Fibroblast of peridontal ligament (primary cell): ENCODE data around the gene SRCAP.
"Not testable (repeated sequence)": the region's sequence is repeated elsewhere in the genome, so short reads cannot be mapped to it uniquely, and the experiment has no call there.

Source experiments
- DNase-seq: peaks from one replicate; pipeline ENCODE4 v3.0.0-alpha.2; 2010; ENCODE audit errors: extremely low read depth

SRCAP gene

GRCh38 chr16:30698139-30698815 lies 694 bp upstream of the SRCAP start:
- peak; percentile 95 for DNase-seq

- DNase-seq, result no peak
Observed at GRCh38 chr16:30699615-30700099, 686 bp downstream of the SRCAP start.

GRCh38 chr16:30700491-30700890 lies 1.5 kb downstream of the SRCAP start:
- no peak for DNase-seq

GRCh38 chr16:30700971-30701370 lies 2.0 kb downstream of the SRCAP start:
- DNase-seq, result no peak

- not testable (repeated sequence) for DNase-seq
Observed at GRCh38 chr16:30703071-30703470, 4.1 kb downstream of the SRCAP start.

- DNase-seq, result no peak
Observed at GRCh38 chr16:30703971-30704370, 5.0 kb downstream of the SRCAP start.

GRCh38 chr16:30706046-30706445 lies 7.1 kb downstream of the SRCAP start:
- no peak for DNase-seq

- no peak for DNase-seq
Observed at GRCh38 chr16:30710971-30711370, 12.0 kb downstream of the SRCAP start.

- no peak for DNase-seq
Observed at GRCh38 chr16:30711712-30712111, 12.7 kb downstream of the SRCAP start.

GRCh38 chr16:30715750-30716445 lies 16.9 kb downstream of the SRCAP start:
- no peak for DNase-seq

GRCh38 chr16:30720086-30720485 lies 21.1 kb downstream of the SRCAP start:
- no peak for DNase-seq

- DNase-seq, result no peak
Observed at GRCh38 chr16:30720694-30721093, 21.7 kb downstream of the SRCAP start.

- no peak for DNase-seq
Observed at GRCh38 chr16:30721167-30721566, 22.2 kb downstream of the SRCAP start.

GRCh38 chr16:30721606-30722005 lies 22.6 kb downstream of the SRCAP start:
- DNase-seq, result peak; percentile 65

- DNase-seq, result no peak
Observed at GRCh38 chr16:30722443-30722842, 23.5 kb downstream of the SRCAP start.

- no peak for DNase-seq
Observed at GRCh38 chr16:30722916-30723315, 23.9 kb downstream of the SRCAP start.

- no peak for DNase-seq
Observed at GRCh38 chr16:30723725-30724355, 24.9 kb downstream of the SRCAP start.

GRCh38 chr16:30724641-30725417 lies 25.9 kb downstream of the SRCAP start:
- DNase-seq, result no peak

GRCh38 chr16:30725418-30725792 lies 26.4 kb downstream of the SRCAP start:
- no peak for DNase-seq

- no peak for DNase-seq
Observed at GRCh38 chr16:30728321-30728720, 29.4 kb downstream of the SRCAP start.

GRCh38 chr16:30728899-30729672 lies 30.1 kb downstream of the SRCAP start:
- no peak for DNase-seq
